ENCODE results near the gene ITPRIP.

Gene ITPRIP, protein sequence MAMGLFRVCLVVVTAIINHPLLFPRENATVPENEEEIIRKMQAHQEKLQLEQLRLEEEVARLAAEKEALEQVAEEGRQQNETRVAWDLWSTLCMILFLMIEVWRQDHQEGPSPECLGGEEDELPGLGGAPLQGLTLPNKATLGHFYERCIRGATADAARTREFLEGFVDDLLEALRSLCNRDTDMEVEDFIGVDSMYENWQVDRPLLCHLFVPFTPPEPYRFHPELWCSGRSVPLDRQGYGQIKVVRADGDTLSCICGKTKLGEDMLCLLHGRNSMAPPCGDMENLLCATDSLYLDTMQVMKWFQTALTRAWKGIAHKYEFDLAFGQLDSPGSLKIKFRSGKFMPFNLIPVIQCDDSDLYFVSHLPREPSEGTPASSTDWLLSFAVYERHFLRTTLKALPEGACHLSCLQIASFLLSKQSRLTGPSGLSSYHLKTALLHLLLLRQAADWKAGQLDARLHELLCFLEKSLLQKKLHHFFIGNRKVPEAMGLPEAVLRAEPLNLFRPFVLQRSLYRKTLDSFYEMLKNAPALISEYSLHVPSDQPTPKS

DNA sequence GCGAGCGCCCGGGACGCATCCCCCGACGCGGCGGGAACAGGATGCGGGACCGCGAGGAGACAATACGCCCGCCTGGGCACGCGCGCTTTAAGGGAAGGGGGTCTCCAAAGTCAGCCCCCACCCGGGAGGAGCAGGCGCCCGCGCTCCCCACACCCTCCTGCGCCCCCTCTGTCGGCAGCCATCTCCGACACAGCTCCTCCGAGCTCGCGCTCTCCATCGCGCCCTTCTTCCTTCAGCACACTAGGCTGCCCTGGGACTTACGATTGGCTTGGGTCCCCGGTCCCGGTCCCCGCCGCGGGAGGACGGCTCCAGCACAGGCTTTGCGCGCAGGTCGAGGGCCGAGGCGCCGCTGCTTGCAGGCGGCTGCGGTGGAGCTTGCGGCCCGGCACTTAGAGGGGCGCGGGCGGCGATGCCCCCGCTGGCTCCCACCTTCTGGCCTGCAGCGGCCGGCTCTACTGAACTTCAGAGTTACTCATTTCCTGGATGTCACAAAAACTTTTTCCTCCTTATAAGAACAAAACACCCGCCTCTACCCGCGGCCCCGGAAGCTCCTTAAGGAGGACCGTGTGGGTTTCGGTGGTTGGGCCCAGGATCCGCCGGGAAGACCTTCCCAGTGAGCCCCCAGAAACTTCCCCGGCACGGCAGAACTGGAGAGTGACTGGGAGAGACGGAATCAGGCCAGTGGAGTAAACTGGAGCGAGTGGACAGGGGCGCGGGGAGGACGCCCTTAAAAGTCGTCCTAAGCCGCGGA lies at the start of gene ITPRIP:
ITPRIP (minus strand) TSS at position 481 of the 751 bp plus-strand sequence. CDS start 22,414 bp downstream, outside the sequence.
- DNase-seq (ENCODE audit: low spot score): peak; percentile 81
- TF ChIP-seq, protein P1, sequence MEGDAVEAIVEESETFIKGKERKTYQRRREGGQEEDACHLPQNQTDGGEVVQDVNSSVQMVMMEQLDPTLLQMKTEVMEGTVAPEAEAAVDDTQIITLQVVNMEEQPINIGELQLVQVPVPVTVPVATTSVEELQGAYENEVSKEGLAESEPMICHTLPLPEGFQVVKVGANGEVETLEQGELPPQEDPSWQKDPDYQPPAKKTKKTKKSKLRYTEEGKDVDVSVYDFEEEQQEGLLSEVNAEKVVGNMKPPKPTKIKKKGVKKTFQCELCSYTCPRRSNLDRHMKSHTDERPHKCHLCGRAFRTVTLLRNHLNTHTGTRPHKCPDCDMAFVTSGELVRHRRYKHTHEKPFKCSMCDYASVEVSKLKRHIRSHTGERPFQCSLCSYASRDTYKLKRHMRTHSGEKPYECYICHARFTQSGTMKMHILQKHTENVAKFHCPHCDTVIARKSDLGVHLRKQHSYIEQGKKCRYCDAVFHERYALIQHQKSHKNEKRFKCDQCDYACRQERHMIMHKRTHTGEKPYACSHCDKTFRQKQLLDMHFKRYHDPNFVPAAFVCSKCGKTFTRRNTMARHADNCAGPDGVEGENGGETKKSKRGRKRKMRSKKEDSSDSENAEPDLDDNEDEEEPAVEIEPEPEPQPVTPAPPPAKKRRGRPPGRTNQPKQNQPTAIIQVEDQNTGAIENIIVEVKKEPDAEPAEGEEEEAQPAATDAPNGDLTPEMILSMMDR (IDR thresholded peaks at IDR 0.05; ENCODE audit: extremely low read depth, missing control alignments): no peak

DNA sequence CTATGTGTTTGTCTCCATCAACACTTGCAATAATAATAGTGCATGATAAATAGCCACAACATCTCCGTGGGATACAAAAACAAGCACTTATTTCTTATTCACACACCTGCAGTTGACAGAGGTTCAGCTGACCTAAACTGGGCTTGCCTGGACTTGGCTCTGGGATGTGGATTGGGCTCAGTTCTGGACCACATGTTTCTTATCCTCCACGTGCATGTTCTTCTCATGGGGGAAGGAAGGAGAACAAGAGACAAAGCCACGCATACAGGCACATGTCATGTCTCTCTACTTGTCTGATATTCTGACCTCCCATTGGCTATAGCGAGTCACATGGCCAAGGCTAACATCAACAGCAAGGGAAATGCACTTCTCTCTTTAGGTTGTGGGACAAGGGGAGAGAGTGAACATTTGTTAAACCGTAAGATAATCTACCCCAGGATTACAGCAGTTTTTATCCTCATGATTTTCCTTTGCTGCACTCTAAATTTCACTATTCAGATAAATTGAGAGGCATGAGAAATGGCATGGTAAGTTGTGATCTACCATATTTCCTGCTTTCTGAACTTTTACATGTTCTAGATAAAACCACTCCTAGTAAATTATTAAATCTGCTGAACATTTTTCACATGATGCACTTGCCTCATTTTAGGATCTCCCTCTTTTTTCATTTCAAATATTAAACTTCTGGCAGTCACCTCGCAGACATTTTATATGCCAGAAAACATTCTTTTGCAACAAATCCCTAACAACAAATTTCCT lies 49.0 kb upstream of the ITPRIP start:
- no peak for DNase-seq (ENCODE audit: low spot score)
- TF ChIP-seq, protein P1 (IDR thresholded peaks at IDR 0.05; ENCODE audit: extremely low read depth, missing control alignments): no peak

GRCh38 chr10:104380336-104380735 lies 42.1 kb upstream of the ITPRIP start:
- TF ChIP-seq, protein P1 (IDR thresholded peaks at IDR 0.05; ENCODE audit: extremely low read depth, missing control alignments): no peak

DNA sequence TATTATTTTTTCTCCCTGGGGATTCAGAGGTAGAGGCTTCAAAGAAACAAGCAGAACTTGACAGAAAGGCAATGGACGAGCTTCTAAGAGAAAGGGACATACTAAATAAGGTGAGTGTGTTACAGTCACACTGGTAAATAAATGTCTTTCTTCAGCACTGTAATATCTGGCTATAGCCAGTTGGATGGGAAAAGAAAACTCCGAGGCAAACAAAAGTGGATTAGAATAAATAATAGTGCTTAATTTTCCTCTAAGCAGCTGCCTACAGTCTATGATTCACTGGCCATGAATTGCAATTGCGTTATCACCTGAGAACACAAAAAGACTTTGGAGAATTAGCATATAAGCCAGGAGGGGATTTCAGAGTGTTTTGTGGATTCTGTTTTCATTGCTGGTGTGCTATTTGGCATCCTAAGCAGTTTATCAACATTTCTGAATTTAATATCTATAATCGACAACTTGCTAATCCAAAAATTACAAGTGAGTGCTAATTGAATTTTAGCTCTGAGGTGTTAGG lies 38.6 kb upstream of the ITPRIP start:
- DNase-seq (ENCODE audit: low spot score): no peak
- TF ChIP-seq, protein P1 (IDR thresholded peaks at IDR 0.05; ENCODE audit: extremely low read depth, missing control alignments): no peak

More at GRCh38 chr10:104380336-104380735, 42.1 kb upstream of the ITPRIP start:
- no peak for DNase-seq (ENCODE audit: low spot score)

DNA sequence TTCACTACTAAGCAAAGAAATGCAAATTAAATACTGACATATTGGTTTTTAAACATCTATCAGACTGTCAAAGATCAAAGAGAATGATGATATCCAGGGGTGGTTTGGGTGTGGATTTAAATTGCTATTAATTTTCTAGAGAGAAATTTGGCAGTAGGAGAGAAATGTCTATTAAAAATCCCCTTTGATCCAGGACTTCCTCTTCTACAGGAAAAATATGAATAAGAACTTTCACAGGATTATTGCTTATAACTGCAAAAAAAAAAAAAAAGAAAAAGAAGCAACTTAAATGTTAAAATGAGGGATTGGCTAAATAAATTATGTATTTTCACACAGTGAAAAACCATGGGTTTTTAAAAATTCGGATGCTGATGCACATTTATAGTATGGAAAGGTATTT lies 36.3 kb upstream of the ITPRIP start:
- TF ChIP-seq, protein P1 (IDR thresholded peaks at IDR 0.05; ENCODE audit: extremely low read depth, missing control alignments): no peak
- DNase-seq (ENCODE audit: low spot score): no peak

GRCh38 chr10:104371753-104372152 lies 33.5 kb upstream of the ITPRIP start:
- DNase-seq (ENCODE audit: low spot score): no peak
- TF ChIP-seq, protein P1 (IDR thresholded peaks at IDR 0.05; ENCODE audit: extremely low read depth, missing control alignments): no peak
